T follicular helper cell (primary cell): ENCODE data around the gene RNPEPL1.
A peak's percentile ranks its signal among the peaks of the same experiment; 100 is the strongest.
"Not testable (repeated sequence)": the region's sequence is repeated elsewhere in the genome, so short reads cannot be mapped to it uniquely, and the experiment has no call there.

Experiments used
- DNase-seq: peaks from one replicate; pipeline ENCODE4 v3.0.0-alpha.2; 2020; ENCODE audit warnings: low read depth
- total RNA-seq, 2 experiments: gene quantifications; one replicate each; lab custom pipeline; 2026; lab: John Stamatoyannopoulos, UW

Gene RNPEPL1
- total RNA-seq: 52.5 to 240 reads per million in 2 experiments

GRCh38 chr2:240567872-240568677, at the start of gene RNPEPL1:
TSS of gene RNPEPL1 (plus strand) at chr2:240568484. CDS start at chr2:240568587, 103 bp downstream.
- peak; percentile 40 for DNase-seq

DNA sequence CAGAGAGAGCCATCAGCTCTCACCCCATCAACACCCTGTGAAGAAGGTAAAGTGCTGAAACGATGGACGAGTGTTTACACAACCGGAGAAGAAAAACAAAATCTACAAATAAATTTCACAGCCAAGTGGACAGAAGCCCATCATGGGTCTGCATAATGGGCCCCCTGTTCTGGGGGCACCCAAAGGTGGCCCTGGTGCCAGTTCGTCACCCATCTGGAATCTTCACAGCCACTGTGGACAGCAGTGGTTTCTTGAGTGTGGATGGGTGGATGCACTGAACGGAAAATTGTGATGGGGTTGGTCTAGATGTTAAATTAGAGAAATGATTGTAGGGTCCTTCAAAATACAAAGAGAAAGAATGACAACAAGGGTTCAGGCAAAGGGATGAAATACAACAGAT, 49.3 kb upstream of the RNPEPL1 start:
- no peak for DNase-seq

GRCh38 chr2:240519396-240520129, 48.7 kb upstream of the RNPEPL1 start:
- DNase-seq: no peak

GRCh38 chr2:240520130-240520973, 47.9 kb upstream of the RNPEPL1 start:
- DNase-seq: no peak

DNA sequence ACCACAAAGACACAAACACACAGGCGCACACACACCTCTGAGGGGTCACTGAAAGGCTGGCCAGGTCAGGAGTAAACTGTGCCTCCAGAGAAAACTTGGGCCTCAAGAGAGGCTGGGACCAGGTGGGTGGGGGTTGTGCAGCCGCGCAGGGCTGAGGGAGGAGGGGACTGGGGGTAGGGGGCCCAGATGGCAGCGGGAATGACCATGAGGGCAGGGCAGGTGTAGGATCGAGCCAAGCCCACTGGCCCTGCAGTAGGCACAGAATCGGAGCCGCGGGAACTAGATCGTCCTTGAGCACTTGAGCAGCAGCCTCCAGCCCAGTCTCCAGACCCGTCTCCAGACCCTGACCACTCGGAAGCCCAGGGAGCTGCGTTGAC, 47.3 kb upstream of the RNPEPL1 start:
- no peak for DNase-seq

GRCh38 chr2:240521885-240522284, 46.4 kb upstream of the RNPEPL1 start:
- not testable (repeated sequence) for DNase-seq

DNA sequence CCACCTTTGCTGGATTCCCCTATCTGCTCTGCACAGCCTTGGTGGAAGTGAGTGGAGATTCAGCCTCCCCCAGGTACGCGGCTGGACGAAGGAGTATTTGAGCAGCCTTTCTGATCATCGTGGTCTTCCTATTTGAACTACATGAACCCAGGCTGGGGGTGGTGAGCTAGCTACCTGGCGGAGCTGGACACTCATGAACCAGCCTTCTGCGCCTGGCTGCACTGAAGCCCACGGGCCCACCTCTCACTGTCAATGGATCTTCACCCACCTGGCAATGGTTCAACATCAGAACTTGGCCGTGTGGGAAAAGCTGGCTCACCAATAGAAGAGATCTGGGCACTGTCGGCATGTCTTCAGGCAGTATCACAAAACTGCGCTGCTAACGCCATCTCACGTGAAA, 45.9 kb upstream of the RNPEPL1 start:
- DNase-seq: no peak

DNA sequence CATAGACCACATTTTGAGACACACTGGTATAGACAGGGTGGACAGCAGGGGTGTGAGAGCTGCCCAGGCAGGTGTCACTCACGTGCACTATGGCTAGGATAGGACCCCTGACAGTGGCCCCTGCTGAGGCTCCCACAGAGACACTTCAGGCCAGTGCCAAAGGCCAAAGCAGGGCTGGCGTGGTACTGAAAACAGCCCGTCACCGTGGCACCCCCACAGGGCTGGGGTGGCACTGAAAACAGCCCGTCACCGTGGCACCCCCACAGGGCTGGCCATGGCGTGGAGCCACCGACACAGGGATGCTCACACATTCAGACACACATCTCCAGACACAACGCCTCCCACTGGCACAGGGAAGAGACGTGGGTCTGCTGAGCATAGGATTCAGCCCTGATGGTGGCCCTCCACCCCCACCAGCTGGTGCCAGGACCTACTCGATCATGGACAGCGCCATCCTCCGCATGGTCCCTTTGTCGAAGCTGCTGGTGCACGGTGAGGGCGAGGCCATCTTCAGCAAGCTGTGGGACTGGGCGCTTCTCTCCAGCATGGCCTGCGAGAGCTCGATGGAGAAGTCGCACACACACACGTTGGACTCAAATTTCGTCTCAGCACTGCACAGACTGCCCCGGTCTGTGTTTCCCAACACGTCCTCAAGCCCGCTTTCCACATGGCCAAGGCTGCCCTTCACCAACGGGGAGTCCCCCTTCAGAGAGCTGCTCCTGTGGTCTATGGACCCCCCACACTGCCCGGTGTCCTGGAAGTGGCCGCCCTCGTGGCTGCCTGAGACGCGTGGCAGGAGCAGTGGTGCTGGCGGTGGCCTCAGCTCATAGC, 44.6 kb upstream of the RNPEPL1 start:
- no peak for DNase-seq

DNA sequence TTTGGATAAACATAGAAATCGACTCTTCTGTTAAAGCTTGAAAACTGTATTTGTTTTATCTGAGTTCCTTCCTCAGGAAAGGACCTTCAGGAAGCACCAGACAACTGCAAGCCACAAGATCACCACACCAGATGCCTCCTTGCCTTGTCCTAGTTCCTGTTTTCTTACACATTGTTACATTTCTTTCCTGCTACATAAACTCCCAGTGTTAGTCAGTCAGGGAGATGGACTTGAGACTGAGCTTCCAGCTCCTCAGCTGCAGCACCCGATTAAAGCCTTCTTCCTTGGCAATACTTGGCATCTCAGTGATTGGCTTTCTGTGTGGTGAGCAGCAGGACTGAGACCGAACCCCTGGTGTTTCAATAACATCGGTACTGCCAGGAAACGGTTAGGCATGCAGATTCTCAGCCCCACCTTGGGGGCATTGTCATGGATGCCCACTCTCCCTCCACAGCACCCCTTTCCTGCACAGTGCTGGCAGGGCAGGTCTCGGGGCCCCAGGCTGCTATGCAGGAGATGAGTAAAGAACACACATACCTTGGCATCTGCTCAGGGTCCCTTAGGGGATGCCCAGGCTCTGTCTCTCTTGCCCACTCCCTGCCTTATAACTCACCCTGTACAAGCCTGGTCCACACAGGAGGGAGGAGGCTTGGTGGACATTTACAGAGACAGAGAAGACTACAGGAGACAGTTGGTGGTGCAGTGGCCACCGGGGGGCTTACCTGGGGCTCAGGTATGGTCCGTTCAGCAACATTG, 43.1 kb upstream of the RNPEPL1 start:
- no peak for DNase-seq

GRCh38 chr2:240525802-240526201, 42.5 kb upstream of the RNPEPL1 start:
- DNase-seq: no peak

- no peak for DNase-seq
Observed at GRCh38 chr2:240526521-240526920, 41.8 kb upstream of the RNPEPL1 start.

GRCh38 chr2:240527153-240527750, 41.0 kb upstream of the RNPEPL1 start:
- no peak for DNase-seq

- no peak for DNase-seq
Observed at GRCh38 chr2:240528406-240529040, 39.8 kb upstream of the RNPEPL1 start.

- DNase-seq: no peak
Observed at GRCh38 chr2:240529344-240529999, 38.8 kb upstream of the RNPEPL1 start.

DNA sequence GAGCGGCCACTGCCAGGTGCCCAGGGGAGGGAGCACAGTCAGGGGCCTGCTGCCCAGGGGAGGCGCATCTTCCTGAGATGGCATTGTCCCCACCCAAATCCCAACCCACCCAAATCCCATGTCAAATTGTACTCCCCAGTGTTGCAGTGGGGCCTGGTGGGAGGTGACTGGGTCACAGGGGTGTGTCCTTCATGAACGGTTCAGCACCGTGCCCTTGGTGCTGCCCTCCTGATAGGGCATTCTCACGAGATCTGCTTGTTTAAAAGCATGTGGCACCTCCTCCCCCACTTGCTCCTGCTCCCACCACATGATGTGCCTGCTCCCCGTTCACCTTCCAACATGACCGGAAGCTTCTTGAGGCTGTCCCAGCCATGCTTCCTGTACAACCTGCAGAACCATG, 38.1 kb upstream of the RNPEPL1 start:
- no peak for DNase-seq

- DNase-seq: no peak
Observed at GRCh38 chr2:240531038-240531437, 37.2 kb upstream of the RNPEPL1 start.

DNA sequence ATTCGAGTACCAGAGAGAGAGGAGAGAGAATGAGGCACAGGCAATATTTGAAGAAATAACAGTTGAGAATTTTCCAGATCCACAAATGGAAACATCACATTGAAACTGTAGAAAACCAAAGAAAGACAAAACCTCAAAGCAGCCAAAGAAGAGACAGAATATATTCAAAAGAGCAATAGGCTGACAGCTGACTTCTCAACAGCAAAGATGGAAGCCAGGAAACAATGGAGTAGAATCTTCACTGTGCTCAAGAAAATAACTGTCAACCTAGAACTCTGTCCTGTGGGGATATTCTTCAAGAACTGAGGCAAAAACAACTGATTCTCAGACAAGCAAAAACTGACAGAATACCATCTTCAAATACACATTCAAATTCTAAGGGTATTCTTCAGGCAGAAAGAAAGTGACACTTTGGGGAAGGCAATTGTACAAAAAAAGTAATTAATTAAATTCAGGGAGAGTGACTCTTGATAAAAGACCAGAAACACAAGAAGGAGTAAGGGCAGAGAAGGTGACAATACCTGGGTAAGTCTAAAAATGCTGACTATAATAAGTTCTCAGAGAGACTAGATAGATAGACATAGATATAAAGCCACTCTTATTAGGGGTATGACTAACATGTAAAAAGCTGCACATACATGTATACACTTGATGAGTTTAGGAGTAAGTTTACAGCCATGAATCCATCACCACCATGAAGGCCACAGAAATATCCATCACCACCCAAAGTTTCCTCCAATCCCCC, 36.1 kb upstream of the RNPEPL1 start:
- DNase-seq: no peak

DNA sequence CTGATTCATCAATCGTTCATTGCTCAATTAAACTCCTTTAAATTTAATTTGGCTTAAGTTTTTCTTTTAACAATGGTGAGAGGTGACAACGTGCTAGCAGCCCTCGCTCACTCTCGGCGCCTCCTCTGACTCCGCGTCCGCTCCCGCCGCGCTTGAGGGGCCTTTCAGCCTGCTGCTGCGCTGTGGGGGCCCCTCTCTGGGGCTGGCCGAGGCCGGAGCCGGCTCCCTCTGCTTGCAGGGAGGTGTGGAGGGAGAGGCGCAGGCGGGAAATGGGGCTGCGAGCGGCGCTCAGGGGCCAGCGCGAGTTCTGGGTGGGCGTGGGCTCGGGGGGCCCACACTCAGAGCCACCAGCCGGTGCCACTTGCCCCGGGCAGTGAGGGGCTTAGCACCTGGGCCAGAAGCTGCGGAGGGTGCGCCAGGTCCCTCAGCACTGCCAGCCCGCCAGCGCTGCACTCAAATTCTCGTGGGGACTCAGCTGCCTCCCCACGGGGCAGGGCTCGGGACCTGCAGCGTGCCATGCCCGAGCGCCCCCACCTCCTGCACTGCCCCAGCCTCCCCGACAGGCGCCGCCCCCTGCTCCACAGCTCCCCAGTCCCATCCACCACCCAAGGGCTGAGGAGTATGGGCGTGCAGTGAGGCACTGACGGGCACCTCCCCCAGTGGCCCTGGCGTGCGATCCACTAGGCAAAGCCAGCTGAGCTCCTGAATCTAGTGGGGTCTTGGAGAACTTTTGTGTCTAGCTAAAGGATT, 30.1 kb upstream of the RNPEPL1 start:
- no peak for DNase-seq
